ENCODE measurements around the gene C1orf198.
"Not testable (repeated sequence)": the region's sequence is repeated elsewhere in the genome, so short reads cannot be mapped to it uniquely, and the experiment has no call there.

C1orf198 gene

DNA sequence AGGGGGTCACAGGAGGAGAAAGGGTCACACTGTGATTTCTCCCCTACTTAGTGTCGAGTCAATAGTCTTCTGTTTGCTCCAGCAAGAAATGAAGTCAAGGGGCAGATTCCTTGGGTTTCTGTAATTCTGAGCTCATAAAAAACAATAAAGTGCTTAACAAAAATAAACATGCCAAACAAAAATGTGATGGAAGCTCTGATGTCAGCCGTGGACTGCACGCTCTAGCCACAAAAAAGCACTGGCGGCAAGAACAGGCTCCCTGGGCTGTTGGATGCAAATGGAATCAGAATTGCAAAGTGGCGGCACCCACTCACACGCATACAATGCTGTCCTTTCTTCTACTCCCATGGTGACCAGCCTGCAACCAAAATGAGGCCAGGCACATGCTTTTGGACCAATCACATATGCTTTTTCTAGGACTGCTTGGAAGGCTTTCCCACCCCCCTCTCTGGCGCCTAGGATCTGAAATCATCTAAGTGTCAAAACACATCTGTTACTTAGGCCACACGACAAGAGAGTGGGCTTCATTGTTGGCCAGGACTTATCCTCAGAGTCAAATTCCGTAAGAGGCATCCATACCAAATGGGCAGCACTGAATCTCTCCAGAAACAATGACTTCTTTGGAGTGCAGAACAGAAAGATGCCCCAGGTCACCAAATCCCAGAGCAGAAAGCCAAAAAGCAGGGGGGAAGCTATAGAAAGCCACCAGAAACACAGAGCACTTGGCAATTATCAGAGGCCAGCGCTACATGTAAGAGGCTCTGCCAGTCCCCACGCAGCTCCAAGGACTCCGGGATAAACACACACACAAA is 9.2 kb downstream of the C1orf198 start:
- no peak for DNase-seq

DNA sequence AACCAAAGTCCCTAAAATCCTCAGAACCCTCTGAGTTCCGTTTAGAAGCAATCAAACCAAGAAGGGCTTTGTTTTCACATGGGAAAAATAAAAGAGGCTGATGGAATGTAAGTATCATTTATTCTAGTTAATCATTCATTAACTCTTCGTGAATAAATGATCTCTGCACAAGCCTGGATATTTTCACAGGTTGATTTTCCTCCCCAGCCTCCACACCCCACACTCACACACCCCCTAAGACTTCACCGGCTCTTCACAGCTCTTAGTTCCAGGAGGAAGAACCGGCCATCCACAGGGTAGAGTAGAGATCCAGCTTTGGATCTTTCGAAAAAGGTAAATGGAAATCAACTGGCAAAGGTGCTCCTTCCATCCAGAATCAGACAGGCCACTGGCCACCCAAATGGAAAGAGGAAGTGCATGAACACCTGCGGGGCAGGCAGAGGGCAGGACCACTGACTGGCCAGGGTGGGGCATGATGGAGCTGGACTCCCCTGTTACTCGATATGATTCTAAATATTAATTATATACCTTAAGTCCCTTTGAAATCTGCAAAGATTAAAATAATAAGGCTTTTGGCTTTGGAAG is 10.0 kb downstream of the C1orf198 start:
- DNase-seq = no peak

DNA sequence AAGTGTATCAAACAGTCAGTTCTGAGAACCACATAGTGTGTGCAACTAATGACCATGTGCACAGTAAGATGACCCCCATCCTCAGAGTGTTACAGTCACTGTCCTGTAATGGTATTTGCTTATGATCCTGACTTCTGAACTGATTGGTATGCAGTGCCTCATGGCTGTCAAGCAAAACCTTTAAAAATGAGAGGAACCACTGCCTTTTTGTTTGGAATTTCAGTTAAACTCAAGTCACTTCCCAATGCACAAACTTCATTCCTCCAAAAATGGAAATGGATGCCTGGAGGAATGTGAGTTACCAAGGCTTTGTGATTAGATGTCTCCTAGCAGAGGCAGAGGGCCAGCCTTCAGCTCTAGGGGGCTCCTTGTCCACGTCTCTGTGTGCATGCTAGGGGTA is 10.5 kb downstream of the C1orf198 start:
- DNase-seq = no peak

DNA sequence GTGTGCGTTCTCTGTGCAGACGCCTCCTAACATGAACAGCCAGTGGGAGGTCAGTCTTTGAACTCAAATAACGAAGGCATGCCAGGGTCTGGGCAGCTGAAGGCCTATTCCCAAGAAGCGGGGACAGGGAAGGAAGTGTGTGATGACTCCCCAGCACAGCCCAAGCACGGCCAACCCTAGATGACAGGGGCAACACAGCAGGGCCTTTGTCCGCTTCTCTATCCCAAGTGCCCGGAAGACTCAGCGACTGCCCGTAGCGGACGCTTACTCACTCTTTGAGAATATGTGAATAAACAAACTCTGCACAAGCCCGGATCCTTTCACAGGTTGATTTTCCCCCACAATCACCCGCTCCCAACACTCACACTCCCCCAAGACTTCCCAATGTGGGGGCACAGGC is 11.2 kb downstream of the C1orf198 start:
- DNase-seq = no peak

DNA sequence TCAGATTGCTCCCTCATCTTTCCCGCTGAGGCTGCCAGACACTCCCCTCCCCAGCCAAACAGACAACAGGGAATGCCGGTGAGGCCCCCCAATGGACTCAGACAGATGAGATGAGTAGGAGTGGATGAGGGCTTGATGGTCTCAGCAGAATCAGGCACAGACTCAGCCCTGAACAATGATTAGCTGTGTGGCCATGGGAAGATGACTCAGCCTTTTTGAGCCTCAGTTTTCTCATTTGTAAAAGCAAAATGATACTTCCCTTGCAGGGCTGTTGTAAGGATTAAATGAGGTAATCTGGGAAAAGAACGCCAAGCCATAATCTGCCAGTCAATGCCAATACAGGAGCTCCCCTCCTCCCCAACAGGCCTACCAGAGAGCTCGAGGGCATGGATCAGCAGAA is 12.4 kb downstream of the C1orf198 start:
- DNase-seq = no peak

DNA sequence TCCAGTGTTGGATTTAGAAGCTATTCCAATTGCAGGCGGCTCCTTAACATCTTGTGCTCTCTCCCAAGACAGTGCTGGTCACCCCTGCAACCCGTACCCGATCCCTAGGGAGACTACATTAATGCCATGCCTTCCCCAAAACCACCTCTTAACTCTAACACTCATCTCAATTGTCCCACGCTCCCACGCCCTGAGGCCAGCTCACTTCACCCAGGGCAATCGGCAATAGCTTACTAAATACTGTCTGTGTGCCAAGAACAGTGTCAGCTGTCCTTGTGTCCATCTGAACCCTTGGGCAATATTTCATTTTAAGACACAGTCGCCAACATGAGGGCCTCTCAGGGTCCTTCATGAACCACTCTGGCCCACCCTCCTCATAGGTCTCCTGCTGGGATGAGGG is 13.9 kb downstream of the C1orf198 start:
- no peak for DNase-seq

DNA sequence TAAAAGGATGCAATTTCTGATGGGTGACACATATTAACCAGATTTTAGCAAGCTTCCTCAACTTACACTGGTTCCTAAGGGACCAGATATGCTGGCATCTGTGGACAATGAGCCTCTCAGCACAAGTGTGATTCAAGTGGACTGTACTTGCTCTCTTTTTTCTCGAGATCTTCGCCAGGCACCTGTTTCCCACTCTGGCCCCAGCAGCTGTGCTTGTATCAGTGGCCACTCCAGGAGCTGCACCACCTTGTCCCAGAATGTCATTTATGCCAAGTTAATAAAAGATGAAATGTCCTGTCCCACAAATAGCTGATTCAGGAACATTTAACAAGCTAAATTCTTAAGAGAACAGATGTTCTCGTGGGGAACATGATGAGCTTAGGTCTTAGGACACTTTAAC is 14.6 kb downstream of the C1orf198 start:
- no peak for DNase-seq

DNA sequence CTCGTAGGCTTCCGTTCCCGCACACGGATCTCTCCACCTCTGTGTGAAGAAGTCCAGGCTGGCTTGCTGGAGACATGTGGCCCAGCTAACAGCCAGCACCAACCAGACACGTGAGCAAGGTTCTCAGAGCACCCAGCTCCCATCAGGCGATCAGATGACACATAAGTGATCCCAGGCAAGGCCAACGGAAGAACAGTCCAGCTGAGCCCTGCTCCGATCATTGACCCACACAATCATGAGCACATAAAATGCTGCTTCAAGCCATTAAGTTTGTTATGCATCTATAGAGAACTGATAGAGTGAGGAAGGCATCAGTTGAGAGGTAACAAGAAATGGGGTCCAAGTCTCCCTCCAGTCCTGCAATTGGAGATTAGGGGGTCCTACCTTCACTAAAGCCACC is 15.4 kb downstream of the C1orf198 start:
- no peak for DNase-seq

DNA sequence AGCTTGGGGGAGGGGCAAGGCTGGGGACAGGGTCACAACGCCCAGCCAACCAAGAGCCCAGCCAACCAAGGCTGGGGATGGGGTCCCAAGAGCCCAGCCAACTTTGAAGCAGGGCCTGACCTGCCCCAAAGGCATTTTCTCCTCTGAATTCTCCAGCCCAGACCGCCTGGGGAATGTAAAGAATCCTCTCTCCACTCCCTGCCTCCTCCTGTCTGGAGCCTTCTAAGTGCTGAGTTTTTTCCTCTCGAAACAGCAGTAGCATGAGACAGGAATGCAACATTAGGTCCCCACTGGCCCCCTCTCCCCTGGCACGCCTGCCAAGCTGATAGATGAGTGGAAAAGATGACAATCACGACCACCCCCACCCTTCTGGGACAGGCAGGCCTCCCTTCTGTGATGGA is 17.0 kb downstream of the C1orf198 start:
- no peak for DNase-seq

DNA sequence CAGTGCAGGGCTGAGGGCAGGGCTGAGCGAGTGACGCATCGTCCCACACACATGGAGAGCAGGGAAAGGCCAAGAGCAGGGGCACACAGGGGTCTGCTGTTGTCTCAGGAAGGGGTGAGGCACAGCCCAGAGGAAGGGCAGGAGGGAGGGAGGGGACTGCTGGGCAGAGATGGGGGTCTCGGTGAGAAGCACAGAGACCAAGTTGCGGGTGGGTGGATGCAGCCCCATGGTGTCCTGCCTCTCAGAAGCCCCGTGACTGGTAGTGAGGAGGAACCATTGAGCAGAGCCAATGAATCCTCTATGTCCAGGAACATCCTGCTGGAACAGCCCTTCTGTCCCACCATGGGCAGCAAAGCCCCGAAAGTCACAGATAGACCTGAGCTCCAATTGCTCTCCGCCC is 17.8 kb downstream of the C1orf198 start:
- no peak for DNase-seq

DNA sequence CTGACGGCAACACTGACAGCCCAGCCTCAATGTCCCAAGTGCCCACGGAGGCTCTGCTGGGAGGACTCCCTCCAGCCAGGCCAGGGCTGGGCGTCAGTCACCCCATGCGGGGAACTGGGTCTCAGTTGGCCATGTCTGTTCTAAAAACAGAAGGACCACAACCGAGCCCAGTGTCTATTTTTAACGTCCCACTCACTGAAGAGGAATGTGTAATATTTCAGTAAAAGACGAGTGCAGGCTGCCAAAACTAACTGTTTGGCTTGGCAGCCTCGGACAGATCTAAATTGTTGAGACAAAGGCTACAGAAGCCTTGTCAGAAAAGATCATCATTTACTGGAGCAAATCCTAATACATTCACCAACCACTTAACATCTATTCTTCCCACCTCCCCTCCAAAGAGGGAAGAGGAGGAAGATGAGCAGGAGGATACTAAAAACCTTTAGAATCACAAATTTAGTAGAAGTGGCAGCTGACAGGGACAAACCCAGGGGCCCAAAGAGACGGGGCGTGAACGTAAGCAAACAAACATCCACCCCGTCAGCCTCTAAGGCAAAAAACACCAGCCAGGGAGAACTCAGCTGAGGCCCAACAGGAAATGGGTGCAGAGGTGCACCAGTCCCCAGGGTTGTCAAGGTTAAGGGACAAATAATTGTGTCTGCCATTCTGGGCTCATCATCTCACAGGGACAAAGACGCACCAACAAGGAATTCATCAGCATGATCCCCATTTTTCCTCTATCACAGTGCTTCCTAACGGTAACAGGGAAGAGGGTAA is 18.7 kb downstream of the C1orf198 start:
- DNase-seq = no peak

DNA sequence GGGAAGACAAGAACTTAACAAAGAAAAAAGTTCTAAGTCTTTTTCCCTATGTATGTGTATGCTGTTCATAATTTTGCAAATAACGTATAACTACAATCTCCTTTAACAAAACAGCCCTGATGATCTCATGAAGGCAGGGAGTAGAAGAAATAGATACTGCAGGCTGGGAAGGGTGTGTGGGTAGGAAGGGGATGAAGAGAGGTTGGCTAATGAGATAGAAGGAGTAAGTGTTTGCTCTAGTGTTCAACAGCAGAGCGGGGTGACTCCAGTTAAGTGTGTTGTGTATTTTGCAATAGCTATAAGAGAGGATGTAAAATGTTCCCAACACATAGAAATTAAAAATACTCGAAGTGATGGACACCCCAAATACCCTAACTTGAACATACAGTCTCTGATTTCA is 20.1 kb downstream of the C1orf198 start:
- DNase-seq = no peak

DNA sequence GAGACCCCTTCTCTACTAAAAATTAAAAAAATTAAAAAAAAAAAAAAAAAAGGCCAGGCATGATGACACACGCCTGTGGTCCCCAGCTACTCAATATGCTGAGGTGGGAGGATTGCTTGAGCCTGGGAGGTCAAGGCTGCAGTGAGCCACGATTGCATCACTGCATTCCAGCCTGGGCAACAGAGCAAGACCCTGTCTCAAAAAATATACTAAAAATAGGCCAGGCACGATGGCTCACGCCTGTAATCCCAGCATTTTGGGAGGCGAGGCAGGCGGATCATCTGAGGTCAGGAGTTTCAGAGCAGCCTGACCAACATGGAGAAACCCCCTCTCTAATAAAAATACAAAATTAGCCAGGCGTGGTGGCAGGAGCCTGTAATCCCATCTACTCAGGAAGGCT is 23.1 kb downstream of the C1orf198 start:
- DNase-seq = not testable (repeated sequence)

DNA sequence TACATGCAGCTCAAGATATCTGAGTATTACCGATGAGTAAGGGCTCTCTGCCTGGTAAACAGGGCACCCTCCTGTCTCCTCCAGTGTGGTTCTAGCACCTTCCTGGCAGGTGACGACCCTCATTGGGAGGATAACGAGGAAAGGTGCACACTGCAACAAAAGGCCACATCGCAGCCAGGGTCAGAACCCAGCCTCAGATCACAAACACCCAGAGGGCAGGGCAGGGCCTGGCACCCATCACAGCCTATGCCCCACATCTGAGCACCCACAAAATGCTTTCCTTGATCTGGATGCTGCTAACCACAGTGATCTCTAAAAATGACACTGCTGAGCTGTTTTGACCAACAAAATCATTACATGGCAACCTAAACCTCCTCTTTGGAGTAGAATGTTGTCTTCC is 23.8 kb downstream of the C1orf198 start:
- DNase-seq = no peak

DNA sequence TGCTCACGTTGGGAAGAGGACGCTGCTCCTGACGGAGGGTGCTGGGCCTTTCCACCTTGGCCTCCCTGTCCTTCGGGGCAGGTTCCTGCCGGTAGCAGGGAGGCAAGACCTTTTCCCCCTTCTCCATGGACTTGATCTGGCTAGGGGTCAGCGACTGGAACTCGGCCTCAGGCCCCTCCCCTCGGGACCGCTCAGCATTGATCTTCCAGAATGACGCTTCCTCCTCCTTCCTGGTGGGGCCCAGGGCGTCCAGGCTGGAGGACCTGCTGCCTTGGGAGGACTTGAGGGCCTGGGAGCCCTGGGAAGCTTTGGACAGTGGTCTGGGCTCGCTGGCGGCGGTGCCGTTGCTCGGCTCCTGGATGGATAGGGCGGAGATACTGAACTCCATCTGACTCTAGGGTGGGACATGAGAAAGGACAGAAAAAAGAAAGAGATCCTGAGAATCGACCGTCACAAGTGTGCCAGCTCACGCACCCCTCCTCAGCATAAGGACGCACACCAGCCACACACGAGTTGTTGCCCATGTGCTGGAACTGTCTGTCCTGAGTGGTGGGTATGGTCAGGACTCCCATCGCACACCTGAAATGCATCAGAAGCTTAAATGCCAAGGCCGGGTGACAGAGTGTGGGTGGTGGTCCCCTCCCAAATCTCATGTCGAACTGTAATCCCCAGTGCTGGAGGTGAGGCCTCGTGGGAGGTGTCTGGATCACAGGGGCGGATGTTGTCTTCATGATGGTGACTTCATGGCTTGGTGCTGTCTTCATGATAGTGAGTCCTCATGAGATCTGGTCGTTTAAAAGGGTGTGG is 24.6 kb downstream of the C1orf198 start:
- no peak for DNase-seq

DNA sequence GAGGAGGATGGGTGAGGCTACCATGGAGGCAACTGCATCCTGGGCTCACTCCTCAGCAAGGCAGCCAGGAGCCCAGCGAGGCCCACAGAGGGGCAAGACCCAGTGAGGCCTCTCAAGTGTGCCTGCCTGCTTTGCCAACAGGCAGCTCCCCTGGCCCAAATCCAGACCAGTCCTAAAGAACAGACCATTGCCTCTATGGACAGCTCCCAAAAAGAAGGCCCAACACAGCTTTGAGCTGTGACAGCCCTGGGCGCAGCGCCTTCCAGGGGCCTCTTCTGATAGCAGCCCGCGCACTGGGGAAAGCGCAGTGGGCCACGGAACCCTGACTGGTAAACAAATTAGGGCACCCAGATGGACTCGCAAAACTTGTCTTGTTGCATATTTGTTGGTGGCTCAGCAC is 25.5 kb downstream of the C1orf198 start:
- no peak for DNase-seq

DNA sequence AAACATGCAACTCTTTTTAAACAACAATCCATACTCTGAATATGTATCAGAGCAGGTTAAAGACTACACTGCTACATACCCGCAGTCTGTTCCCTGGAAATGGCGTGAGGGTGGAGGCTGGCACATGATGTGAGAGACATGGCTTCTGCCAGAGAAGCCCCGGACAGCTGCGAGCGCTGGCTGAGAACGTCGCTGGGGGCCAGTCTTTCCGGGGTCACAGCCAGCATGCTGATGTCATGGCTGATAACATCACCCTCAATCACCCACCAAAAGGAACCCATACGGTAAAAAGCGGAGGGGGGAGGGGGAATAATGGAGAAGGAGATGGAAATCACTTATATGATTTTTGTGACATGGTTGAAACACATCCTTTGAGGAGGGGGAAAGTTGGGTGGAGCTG is 29.1 kb downstream of the C1orf198 start:
- DNase-seq = no peak

DNA sequence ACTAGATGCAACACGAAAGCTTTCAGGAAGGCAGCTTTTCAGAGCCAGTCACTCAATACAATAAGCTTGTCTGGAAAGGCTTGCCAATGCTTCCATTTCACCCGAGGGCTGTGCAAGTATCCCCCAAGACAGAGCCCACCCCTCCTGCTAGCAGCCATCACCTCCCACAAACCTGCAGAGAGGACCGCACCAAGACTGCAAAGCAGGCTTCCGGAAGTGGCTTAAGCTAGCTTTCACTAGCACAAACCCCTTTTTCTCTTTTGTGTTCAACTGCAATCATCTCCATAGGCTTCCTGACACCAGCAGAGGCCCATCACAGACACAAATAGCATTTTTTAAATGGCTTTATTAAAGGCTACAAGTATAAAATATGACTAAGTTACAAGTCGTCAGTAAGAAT is 31.5 kb downstream of the C1orf198 start:
- DNase-seq = no peak

DNA sequence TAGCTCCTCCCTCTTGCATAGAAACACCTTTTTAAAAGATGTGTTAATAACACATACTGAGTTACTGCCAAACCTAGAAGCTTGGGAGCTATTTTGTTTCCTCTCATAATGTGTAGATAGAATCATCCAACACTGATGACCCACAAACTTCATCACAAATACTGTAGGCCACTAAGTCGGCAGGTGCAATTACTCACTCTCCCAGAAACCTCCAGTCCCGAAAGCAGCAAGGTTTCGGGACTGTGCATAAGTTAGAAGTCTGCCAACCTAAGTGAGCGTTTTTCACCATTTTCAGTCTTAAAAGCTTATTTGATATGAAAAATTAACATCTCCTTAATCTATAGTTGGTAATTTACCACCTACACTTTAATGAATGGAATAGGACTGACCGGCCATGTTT is 32.0 kb downstream of the C1orf198 start:
- DNase-seq = no peak

DNA sequence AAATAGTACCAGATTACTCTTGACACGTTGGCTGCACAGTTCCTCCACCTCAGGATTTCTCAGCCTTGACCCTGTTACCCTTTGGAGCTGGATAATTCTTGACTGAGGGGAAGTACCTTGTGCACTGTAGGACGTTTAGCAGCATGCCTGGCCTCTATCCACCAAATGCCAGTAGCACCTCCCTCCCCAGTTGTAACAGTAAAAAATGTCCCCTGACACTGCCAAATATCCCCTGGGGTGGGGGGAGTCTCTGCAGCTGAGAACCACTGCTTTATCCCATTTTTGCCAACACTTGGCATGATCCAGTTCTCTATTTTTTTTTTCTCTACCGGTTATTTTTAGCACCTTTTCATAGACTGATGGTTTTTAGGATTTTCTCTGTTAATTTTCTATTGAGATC is 34.0 kb downstream of the C1orf198 start:
- no peak for DNase-seq

DNA sequence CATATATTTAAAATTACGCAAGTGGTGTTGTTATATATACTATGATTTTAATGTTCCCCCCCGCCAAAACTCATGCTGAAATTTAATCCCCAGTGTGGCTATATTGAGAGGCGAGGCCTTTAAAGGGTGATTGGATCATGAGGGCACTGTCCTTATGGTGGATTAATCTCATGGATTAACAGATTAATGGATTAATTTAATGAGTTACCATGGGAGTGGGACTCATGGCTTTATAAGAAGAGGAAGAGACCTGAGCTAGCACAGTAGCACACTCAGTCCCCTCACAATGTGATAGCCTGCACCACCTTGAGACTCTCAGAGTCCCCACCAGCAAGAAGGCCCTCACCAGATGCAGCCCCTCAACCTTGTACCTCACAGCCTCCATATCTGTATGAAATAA is 34.8 kb downstream of the C1orf198 start:
- DNase-seq = no peak

DNA sequence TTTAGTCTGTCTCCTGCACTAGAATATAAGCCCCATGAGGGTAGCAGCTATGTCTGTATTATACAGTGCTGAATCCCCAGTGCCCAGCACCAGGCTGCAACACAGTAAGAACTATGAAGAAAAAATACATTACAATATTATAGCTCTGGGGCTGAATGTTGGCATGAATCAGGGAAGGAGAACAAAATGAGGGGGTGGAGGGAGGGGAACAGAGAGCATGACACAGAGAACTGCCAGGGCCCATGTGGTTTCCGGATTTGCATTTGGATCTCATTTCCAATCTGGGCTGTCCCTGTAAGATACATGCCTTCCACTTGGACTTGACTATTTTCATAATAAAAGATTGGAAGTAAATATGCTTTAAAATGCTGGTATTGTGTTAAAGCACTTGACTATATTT is 35.8 kb downstream of the C1orf198 start:
- DNase-seq = no peak

DNA sequence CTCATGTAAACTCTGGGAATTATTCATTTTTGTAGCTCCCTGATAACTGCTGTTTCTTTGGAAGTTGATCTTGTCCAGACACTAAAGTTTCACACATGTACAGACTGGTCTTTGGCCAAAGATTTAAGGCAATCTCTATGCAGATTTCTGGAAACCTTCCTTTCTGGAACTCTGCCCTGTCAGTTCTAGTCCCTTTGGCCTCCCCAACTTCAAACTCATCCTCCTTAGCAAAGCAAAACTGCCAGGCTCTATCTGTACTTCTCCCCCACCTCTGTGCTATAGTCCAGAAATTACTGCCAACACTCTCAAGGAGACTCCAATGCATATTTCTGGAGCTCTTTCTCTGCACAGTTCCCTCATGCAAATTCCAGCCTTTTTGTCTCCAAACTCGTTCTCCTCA is 36.5 kb downstream of the C1orf198 start:
- DNase-seq = no peak

Measured in NCI-H69 (cell line).